ENCODE results near the gene TBX20.
"Not testable (repeated sequence)": the region's sequence is repeated elsewhere in the genome, so short reads cannot be mapped to it uniquely, and the experiment has no call there.

DNA sequence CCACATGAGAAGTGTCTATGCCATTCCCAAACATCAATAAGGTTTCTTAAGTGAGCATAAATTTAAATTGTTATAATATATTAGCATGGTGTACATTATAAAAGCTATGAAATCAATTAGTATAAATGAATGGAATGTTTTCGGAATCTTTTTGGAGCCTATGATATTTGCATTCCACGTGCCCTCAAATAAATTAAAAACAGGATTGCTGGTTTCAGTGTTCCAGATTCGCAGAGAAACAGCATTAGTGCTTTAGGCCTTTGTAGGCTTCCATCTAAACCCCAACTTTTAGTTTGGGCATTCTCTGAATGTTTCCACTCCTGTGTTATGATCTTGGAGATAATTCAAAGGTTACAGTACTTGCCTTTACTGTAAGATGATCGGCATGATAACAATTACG, 15.4 kb downstream of the TBX20 start:
- not testable (repeated sequence) for TF ChIP-seq RAD21 (IDR thresholded peaks at IDR 0.05 in 1 of 2, conservative IDR thresholded peaks at IDR 0.05 in 1 of 2; ENCODE audit: low read depth in 2 of 2, low read length in 2 of 2); ZNF274 (IDR thresholded peaks at IDR 0.05; ENCODE audit: borderline replicate concordance, extremely low read depth, low read length); CEBPB (IDR thresholded peaks at IDR 0.05; ENCODE audit: low read depth, low read length); POLR2A (IDR thresholded peaks at IDR 0.05; ENCODE audit: control extremely low read depth in 1 of 2, low read depth in 2 of 2, low read length in 2 of 2); POLR2AphosphoS5 (IDR thresholded peaks at IDR 0.05; ENCODE audit: low read depth, low read length)
- TF ChIP-seq, protein P1, sequence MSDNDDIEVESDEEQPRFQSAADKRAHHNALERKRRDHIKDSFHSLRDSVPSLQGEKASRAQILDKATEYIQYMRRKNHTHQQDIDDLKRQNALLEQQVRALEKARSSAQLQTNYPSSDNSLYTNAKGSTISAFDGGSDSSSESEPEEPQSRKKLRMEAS (IDR thresholded peaks at IDR 0.05) = not testable (repeated sequence)
- TF ChIP-seq, protein P2, sequence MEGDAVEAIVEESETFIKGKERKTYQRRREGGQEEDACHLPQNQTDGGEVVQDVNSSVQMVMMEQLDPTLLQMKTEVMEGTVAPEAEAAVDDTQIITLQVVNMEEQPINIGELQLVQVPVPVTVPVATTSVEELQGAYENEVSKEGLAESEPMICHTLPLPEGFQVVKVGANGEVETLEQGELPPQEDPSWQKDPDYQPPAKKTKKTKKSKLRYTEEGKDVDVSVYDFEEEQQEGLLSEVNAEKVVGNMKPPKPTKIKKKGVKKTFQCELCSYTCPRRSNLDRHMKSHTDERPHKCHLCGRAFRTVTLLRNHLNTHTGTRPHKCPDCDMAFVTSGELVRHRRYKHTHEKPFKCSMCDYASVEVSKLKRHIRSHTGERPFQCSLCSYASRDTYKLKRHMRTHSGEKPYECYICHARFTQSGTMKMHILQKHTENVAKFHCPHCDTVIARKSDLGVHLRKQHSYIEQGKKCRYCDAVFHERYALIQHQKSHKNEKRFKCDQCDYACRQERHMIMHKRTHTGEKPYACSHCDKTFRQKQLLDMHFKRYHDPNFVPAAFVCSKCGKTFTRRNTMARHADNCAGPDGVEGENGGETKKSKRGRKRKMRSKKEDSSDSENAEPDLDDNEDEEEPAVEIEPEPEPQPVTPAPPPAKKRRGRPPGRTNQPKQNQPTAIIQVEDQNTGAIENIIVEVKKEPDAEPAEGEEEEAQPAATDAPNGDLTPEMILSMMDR (IDR thresholded peaks at IDR 0.05; ENCODE audit: control extremely low read depth in 1 of 3, insufficient read depth in 1 of 3, low read depth in 1 of 3, low read length in 3 of 3) = not testable (repeated sequence)

Data from H1 (cell line).